ENCODE data around the gene SMIM26. TPM values are rescaled to one million over a fixed set of nuclear protein-coding genes. Genes with fewer than 3 reads are reported as not detected.

The SMIM26 gene
- total and polyA plus RNA-seq, 9 of the 15 experiments (the other 6 are each of a cell fraction or from before 2014, with no cell fraction given), result 46.9 to 186 (median 86.5) TPM

- TF ChIP-seq, protein P1, sequence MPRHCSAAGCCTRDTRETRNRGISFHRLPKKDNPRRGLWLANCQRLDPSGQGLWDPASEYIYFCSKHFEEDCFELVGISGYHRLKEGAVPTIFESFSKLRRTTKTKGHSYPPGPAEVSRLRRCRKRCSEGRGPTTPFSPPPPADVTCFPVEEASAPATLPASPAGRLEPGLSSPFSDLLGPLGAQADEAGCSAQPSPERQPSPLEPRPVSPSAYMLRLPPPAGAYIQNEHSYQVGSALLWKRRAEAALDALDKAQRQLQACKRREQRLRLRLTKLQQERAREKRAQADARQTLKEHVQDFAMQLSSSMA (CRISPR knock-in tag; IDR thresholded peaks at IDR 0.05), result no peak
- TF ChIP-seq ZBTB11 (CRISPR knock-in tag; IDR thresholded peaks at IDR 0.05), result peak; percentile 80 to 97 (median 87); a peak in 5 of 6 replicates
- TF ChIP-seq, protein P2, sequence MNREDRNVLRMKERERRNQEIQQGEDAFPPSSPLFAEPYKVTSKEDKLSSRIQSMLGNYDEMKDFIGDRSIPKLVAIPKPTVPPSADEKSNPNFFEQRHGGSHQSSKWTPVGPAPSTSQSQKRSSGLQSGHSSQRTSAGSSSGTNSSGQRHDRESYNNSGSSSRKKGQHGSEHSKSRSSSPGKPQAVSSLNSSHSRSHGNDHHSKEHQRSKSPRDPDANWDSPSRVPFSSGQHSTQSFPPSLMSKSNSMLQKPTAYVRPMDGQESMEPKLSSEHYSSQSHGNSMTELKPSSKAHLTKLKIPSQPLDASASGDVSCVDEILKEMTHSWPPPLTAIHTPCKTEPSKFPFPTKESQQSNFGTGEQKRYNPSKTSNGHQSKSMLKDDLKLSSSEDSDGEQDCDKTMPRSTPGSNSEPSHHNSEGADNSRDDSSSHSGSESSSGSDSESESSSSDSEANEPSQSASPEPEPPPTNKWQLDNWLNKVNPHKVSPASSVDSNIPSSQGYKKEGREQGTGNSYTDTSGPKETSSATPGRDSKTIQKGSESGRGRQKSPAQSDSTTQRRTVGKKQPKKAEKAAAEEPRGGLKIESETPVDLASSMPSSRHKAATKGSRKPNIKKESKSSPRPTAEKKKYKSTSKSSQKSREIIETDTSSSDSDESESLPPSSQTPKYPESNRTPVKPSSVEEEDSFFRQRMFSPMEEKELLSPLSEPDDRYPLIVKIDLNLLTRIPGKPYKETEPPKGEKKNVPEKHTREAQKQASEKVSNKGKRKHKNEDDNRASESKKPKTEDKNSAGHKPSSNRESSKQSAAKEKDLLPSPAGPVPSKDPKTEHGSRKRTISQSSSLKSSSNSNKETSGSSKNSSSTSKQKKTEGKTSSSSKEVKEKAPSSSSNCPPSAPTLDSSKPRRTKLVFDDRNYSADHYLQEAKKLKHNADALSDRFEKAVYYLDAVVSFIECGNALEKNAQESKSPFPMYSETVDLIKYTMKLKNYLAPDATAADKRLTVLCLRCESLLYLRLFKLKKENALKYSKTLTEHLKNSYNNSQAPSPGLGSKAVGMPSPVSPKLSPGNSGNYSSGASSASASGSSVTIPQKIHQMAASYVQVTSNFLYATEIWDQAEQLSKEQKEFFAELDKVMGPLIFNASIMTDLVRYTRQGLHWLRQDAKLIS (CRISPR knock-in tag; IDR thresholded peaks at IDR 0.05), result no peak
- TF ChIP-seq FOXO4 (CRISPR knock-in tag; IDR thresholded peaks at IDR 0.05), result no peak
- no peak for TF ChIP-seq MITF (IDR thresholded peaks at IDR 0.05)
These were observed 20.7 kb downstream of the SMIM26 start, which contains the start of gene DTD1 (continued) for GRCh38 chr20:18587665-18588573.
